ENCODE measurements around the gene TBC1D22A. TPM values are rescaled to one million over a fixed set of nuclear protein-coding genes. Genes with fewer than 3 reads are reported as not detected.

Gene TBC1D22A
- total and polyA plus RNA-seq, 9 of the 15 experiments (the other 6 are each of a cell fraction or from before 2014, with no cell fraction given) = 0.20 to 11.5 (median 5.2) TPM

- BruUV-seq (replicated peaks) = no TSS peak
- H2AFZ ChIP-seq (ENCODE audit: low read depth, low read length) = no peak overlapping the region
- TF ChIP-seq PRMT5 (CRISPR knock-in tag; IDR thresholded peaks at IDR 0.05) (no peak), SRSF1 (IDR thresholded peaks at IDR 0.05; ENCODE audit: low read depth, low read length) (no peak), ZNF444 (CRISPR knock-in tag; IDR thresholded peaks at IDR 0.05) (no peak), RBM15 (IDR thresholded peaks at IDR 0.05; ENCODE audit: insufficient read depth, low read length) (no peak), ESRRB (CRISPR knock-in tag; IDR thresholded peaks at IDR 0.05; ENCODE audit: borderline replicate concordance) (no peak), GABPA (tag; conservative IDR thresholded peaks at IDR 0.05; ENCODE audit: low read depth) (no peak), HMGN3 (IDR thresholded peaks at IDR 0.05; ENCODE audit: borderline replicate concordance, extremely low read depth, insufficient read length, low read depth, low read length) (no peak), PCBP1 (IDR thresholded peaks at IDR 0.05; ENCODE audit: low read depth, low read length, poor library complexity, severe bottlenecking) (no peak), PHTF2 (CRISPR knock-in tag; IDR thresholded peaks at IDR 0.05) (no peak), PRPF4 (IDR thresholded peaks at IDR 0.05; ENCODE audit: insufficient read depth, low read depth, low read length, poor library complexity, severe bottlenecking) (no peak), ZNF165 (CRISPR knock-in tag; IDR thresholded peaks at IDR 0.05; ENCODE audit: borderline replicate concordance) (no peak), GABPB2 (CRISPR knock-in tag; conservative IDR thresholded peaks at IDR 0.05) (no peak), USF2 (CRISPR knock-in tag; IDR thresholded peaks at IDR 0.05) (no peak)
- H4K20me1 ChIP-seq (replicated peaks; ENCODE audit: control insufficient read depth, insufficient read depth, low read length) = no peaks in the 10 kb centered on the region
- H3K9ac ChIP-seq (ENCODE audit: insufficient read depth in 1 of 2, low read depth in 2 of 2, low read length in 2 of 2) = no peak overlapping the region
- H3K4me2 ChIP-seq (ENCODE audit: insufficient read depth, low read length) = no peak overlapping the region
- WGBS (ENCODE audit: insufficient coverage, low coverage, missing lambda C conversion rate) = 61% methylated on average over 15 of the region's 25 CpGs
- no peak for FAIRE-seq
- no peak for DNase-seq (ENCODE audit: extremely low read depth in 1 of 4, low spot score in 3 of 4)
- intact Hi-C loops (cut with micrococcal nuclease) = no loop called here
- no peaks in the 10 kb centered on the region for H3K9me3 ChIP-seq (replicated peaks; ENCODE audit: control insufficient read depth, insufficient read depth, low read depth, low read length)
- ChIA-PET CTCF (ENCODE audit: low intra/inter-chr PET ratio) (no interaction called here), POLR2A (no interaction called here)
- H3K27ac ChIP-seq (ENCODE audit: extremely low read depth, low read depth, low read length) = no peak overlapping the region
- H3K4me3 ChIP-seq = no peak overlapping the region
- ATAC-seq = no peak
- H3K27me3 ChIP-seq (ENCODE audit: control insufficient read depth in 2 of 2, insufficient read depth in 2 of 2, low read length in 2 of 2) = no peaks in the 10 kb centered on the region
- H3K79me2 ChIP-seq (ENCODE audit: control insufficient read depth, insufficient read depth, low read length) = no peaks in the 10 kb centered on the region
- no peaks in the 10 kb centered on the region for H3K9me1 ChIP-seq (ENCODE audit: control insufficient read depth, insufficient read depth, low read length)
- H3K36me3 ChIP-seq (ENCODE audit: control insufficient read depth, insufficient read depth, low read length) = no peaks in the 10 kb centered on the region
- H3K4me1 ChIP-seq (replicated peaks in 1 of 2; ENCODE audit: control insufficient read depth in 2 of 2, insufficient read depth in 2 of 2, low read length in 2 of 2) = no peaks in the 10 kb centered on the region; a peak in 1 of 5 replicates
- in situ Hi-C loops (cut with MboI) = no loop called here
Measured at GRCh38 chr22:47165338-47166032, 403.0 kb downstream of the TBC1D22A start.

Measured in K562 (cell line).